Keratinocyte (primary cell): Measurements from ENCODE around the gene MRTFA. TPM values are rescaled to one million over a fixed set of nuclear protein-coding genes. Genes with fewer than 3 reads are reported as not detected.

Experiments
- DNase-seq: peaks from one replicate; pipeline ENCODE4 v3.0.0-alpha.2; 2011; ENCODE audit warnings: low read depth, missing footprints, low spot score
- FAIRE-seq: peaks from 2 replicates; lab custom pipeline; 2011; peaks lifted over from hg19 to GRCh38; lab: Jason Lieb, UNC
- H2AFZ ChIP-seq: 2 replicates; pipeline ENCODE4 v1.6.0; 2012; ENCODE audit warnings: low read length, control low read depth, inconsistent platforms; ENCODE audit not compliant: control insufficient read depth
- H3K27ac ChIP-seq: 2 replicates; pipeline ENCODE4 v1.5.1; 2011; ENCODE audit warnings: low read length; ENCODE audit not compliant: control insufficient read depth, insufficient read depth
- H3K27me3 ChIP-seq: 3 replicates; pipeline ENCODE4 v1.6.0; 2011; ENCODE audit warnings: low read length; ENCODE audit not compliant: control insufficient read depth, insufficient read depth; ENCODE audit errors: extremely low read depth
- H3K36me3 ChIP-seq, 2 experiments: 2 replicates in 1 of 2; 3 replicates in 1 of 2; pipeline ENCODE4 v1.5.1; 2011; ENCODE audit warnings: low read length in 2 of 2, mild to moderate bottlenecking in 1 of 2; ENCODE audit not compliant: control insufficient read depth in 2 of 2, insufficient read depth in 2 of 2; ENCODE audit errors: extremely low read depth in 1 of 2
- H3K4me1 ChIP-seq: 3 replicates; pipeline ENCODE4 v1.5.1; 2011; ENCODE audit warnings: low read length; ENCODE audit not compliant: control insufficient read depth, insufficient read depth; ENCODE audit errors: extremely low read depth
- H3K4me2 ChIP-seq: 3 replicates; pipeline ENCODE4 v1.6.0; 2011; ENCODE audit warnings: low read depth, low read length; ENCODE audit not compliant: control insufficient read depth, insufficient read depth; ENCODE audit errors: extremely low read depth
- H3K4me3 ChIP-seq, 3 experiments: fragments of 200-600 bp in 1 of 3; sonication (generic) in 1 of 3; 2 replicates in 2 of 3; 3 replicates in 1 of 3; pipeline ENCODE4 v1.5.1; 2011 to 2016; ENCODE audit warnings: low read length in 3 of 3, mild to moderate bottlenecking in 3 of 3, control low read depth in 2 of 3, inconsistent platforms in 1 of 3, low read depth in 1 of 3, mixed read lengths in 1 of 3, mixed run types in 1 of 3, moderate library complexity in 1 of 3; ENCODE audit not compliant: control insufficient read depth in 2 of 3, insufficient read depth in 2 of 3; ENCODE audit errors: extremely low read depth in 1 of 3
- H3K79me2 ChIP-seq: 2 replicates; pipeline ENCODE4 v1.6.0; 2012; ENCODE audit warnings: low read length; ENCODE audit not compliant: control insufficient read depth, insufficient read depth
- H3K9ac ChIP-seq: 3 replicates; pipeline ENCODE4 v1.6.0; 2011; ENCODE audit warnings: low read length; ENCODE audit not compliant: control insufficient read depth, insufficient read depth; ENCODE audit errors: extremely low read depth
- H3K9me1 ChIP-seq: 3 replicates; pipeline ENCODE4 v1.6.0; 2011; ENCODE audit warnings: low read length; ENCODE audit not compliant: control insufficient read depth, insufficient read depth; ENCODE audit errors: extremely low read depth
- H3K9me3 ChIP-seq: 2 replicates; pipeline ENCODE4 v1.5.1; 2012; ENCODE audit warnings: low read depth, low read length; ENCODE audit not compliant: control insufficient read depth
- H4K20me1 ChIP-seq: 3 replicates; pipeline ENCODE4 v1.6.0; 2011; ENCODE audit warnings: low read length; ENCODE audit not compliant: control insufficient read depth, insufficient read depth; ENCODE audit errors: extremely low read depth
- EZH2 ChIP-seq: IDR thresholded peaks from one replicate; pipeline ENCODE4 v1.6.1; 2012; ENCODE audit warnings: inconsistent platforms, mild to moderate bottlenecking, low read length, moderate library complexity
- dilution Hi-C: fragments of 300-500 bp; cut with MboI; formaldehyde crosslinking; loops from one replicate; pipeline ENCODE4 v1.7.0; 2020; ENCODE audit warnings: low sequenced_read_pairs; ENCODE audit not compliant: extremely low pct_ligation_motif_present
- polyA plus RNA-seq, 5 experiments: library from polyadenylated mRNA; depleted of rRNA in 3 of 5; stranded (reverse) in 3 of 5; stranded (forward) in 1 of 5; unstranded in 1 of 5; fragments of >200 nt; gene quantifications; 1 replicate in 1 of 5; 2 replicates in 3 of 5; 3 replicates in 1 of 5; pipeline versions ENCODE4 v1.2.1 to v1.2.3, GENCODE V29; 2011 to 2012; ENCODE audit warnings: missing spikeins in 2 of 5, low read depth in 1 of 5, low replicate concordance in 1 of 5
- TF ChIP-seq, protein P1 (sequence below), 3 experiments: IDR thresholded peaks in 1 of 3; conservative IDR thresholded peaks in 1 of 3; optimal IDR thresholded peaks in 1 of 3; 2 replicates in 2 of 3; 3 replicates in 1 of 3; pipeline versions ENCODE3 to v1.5.1; 2011; ENCODE audit warnings: low read length in 3 of 3, mild to moderate bottlenecking in 3 of 3, moderate library complexity in 2 of 3, control low read depth in 1 of 3, inconsistent platforms in 1 of 3; ENCODE audit not compliant: insufficient read depth in 2 of 3; ENCODE audit errors: extremely low read depth in 1 of 3

Gene MRTFA
- polyA plus RNA-seq, 1 donor (not counting 4 experiments of a cell fraction or from before 2014, with no cell fraction given), result 6.5 TPM

DNA sequence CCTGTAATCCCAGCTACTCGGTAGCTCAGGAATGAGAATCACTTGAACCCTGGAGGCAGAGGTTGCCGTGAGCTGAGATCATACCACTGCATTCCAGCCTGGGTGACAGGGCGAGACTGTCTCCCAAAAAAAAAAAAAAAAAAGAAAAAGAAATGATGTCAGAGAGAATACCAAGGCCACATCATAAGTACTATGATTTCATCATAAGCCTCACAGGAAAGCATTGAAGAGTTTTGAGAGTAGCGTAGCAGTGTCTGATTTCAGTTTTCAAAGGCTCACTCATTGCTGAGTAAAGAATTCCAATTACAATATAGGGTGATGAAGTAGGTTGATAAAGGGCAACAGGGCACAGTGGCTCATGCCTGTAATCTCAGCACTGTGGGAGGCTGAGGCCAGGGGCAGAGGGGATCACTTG is 88.8 kb downstream of the MRTFA start:
- DNase-seq (no peak), FAIRE-seq (peak; percentile 52)
- no peaks in the 10 kb centered on the region for H4K20me1 ChIP-seq
- H3K36me3 ChIP-seq, result peaks cover 4 to 9% of the 10 kb centered on the region in 2 experiments
- H3K27ac ChIP-seq, result no peak overlapping the region
- TF ChIP-seq EZH2, result no peak
- TF ChIP-seq, protein P1, sequence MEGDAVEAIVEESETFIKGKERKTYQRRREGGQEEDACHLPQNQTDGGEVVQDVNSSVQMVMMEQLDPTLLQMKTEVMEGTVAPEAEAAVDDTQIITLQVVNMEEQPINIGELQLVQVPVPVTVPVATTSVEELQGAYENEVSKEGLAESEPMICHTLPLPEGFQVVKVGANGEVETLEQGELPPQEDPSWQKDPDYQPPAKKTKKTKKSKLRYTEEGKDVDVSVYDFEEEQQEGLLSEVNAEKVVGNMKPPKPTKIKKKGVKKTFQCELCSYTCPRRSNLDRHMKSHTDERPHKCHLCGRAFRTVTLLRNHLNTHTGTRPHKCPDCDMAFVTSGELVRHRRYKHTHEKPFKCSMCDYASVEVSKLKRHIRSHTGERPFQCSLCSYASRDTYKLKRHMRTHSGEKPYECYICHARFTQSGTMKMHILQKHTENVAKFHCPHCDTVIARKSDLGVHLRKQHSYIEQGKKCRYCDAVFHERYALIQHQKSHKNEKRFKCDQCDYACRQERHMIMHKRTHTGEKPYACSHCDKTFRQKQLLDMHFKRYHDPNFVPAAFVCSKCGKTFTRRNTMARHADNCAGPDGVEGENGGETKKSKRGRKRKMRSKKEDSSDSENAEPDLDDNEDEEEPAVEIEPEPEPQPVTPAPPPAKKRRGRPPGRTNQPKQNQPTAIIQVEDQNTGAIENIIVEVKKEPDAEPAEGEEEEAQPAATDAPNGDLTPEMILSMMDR (optimal IDR thresholded peaks at IDR 0.05 in 1 of 3, IDR thresholded peaks at IDR 0.05 in 1 of 3, conservative IDR thresholded peaks at IDR 0.05 in 1 of 3; ENCODE audit: extremely low read depth in 1 of 3, insufficient read depth in 2 of 3, low read length in 3 of 3), result no peak
- dilution Hi-C loops, result loop anchor here (25.0 kb wide), 1 partner anchor 90 kb away; the partner anchor contains the start of gene MRTFA
- no peak overlapping the region for H3K4me3 ChIP-seq
- no peaks in the 10 kb centered on the region for H3K27me3 ChIP-seq
- H3K9me1 ChIP-seq, result no peaks in the 10 kb centered on the region
- peaks cover 6% of the 10 kb centered on the region for H3K4me1 ChIP-seq
- H3K4me2 ChIP-seq, result no peak overlapping the region
- no peak overlapping the region for H3K9ac ChIP-seq
- no peak overlapping the region for H2AFZ ChIP-seq
- no peaks in the 10 kb centered on the region for H3K9me3 ChIP-seq
- H3K79me2 ChIP-seq, result peaks cover 38% of the 10 kb centered on the region

DNA sequence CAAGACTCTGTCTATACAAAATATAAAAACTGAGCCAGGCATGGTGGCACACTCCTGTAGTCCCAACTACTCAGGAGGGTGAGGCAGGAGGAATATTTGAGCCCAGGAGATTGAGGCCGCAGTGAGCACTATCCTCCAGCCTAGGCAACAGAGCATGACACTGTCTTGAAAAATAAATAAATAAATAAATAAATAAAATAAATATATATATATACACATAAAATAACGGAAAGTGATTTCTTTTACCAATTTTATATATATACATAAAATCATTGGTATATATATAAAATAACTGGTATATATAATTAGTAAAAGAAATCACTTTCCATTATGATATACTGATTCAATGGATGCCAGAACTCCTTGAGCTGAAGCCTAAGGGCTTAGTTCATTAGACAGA is 91.8 kb downstream of the MRTFA start:
- Histone ChIP-seq H3K4me2 (no peak overlapping the region), H3K9ac (no peak overlapping the region), H4K20me1 (no peaks in the 10 kb centered on the region), H3K36me3 (peaks cover 0 to 2% of the 10 kb centered on the region in 2 experiments), H3K9me3 (no peaks in the 10 kb centered on the region), H3K9me1 (no peaks in the 10 kb centered on the region), H3K27ac (no peak overlapping the region), H3K4me3 (no peak overlapping the region), H3K79me2 (peaks cover 38% of the 10 kb centered on the region), H2AFZ (no peak overlapping the region), H3K4me1 (peaks cover 29% of the 10 kb centered on the region), H3K27me3 (no peaks in the 10 kb centered on the region)
- FAIRE-seq (no peak), DNase-seq (no peak)
- TF ChIP-seq, protein P1 (optimal IDR thresholded peaks at IDR 0.05 in 1 of 3, IDR thresholded peaks at IDR 0.05 in 1 of 3, conservative IDR thresholded peaks at IDR 0.05 in 1 of 3; ENCODE audit: extremely low read depth in 1 of 3, insufficient read depth in 2 of 3, low read length in 3 of 3), result no peak
- no peak for TF ChIP-seq EZH2
- dilution Hi-C loops, result loop anchor here (25.0 kb wide), 1 partner anchor 93 kb away; the partner anchor contains the start of gene MRTFA
